ENCODE results near the gene LRRC23. TPM values are rescaled to one million over a fixed set of nuclear protein-coding genes. Genes with fewer than 3 reads are reported as not detected.

LRRC23 gene
- total RNA-seq, 1 donor from 2014 or later, result 2.6 TPM

DNA sequence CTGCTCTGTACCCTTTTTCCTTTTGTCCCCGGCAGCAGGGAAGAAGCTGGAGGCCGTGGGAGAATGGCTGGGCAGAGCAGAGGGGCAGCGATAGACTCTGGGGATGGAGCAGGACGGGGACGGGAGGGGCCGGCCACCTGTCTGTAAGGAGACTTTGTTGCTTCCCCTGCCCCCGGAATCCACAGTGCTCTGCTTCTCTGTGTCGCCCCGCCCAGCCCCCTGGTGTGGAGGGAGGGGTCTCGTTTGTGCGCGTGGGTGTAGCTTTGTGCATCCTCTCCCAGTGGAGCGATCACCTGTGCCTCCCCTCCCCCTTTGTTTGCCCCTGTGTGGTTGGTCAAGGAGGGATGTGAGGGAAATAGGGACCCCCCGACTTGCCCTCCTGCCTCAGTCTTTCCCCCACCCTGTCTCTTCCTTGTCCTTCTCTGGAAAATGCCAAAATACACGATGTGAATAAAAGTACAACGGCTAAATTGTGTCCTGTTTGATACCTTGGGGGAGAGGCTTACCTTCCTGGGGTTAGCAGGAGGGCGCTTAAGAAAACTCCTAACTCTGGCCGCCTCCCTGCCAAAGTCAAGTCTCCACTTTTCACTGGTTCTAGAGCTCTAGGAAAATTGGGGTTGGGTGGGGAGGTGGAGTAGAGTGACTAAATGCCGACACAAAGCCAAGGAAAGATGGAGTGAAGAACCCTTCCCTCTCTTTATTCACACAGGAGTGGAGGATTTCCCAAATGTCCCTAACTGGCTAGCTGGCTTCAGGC is 38.3 kb upstream of the LRRC23 start:
- peak overlapping the region; percentile 59 for H3K4me3 Mint-ChIP-seq (ENCODE audit: unreplicated experiment)
- H3K36me3 Mint-ChIP-seq (ENCODE audit: unreplicated experiment), result peaks cover 4% of the 10 kb centered on the region
- peak; percentile 39 for DNase-seq
- H3K27me3 Mint-ChIP-seq (ENCODE audit: unreplicated experiment), result peaks cover 17% of the 10 kb centered on the region
- peaks cover 20% of the 10 kb centered on the region for H3K9me3 Mint-ChIP-seq (ENCODE audit: unreplicated experiment)
- H3K4me1 Mint-ChIP-seq (ENCODE audit: low read depth, unreplicated experiment), result peaks cover 20% of the 10 kb centered on the region
- peak overlapping the region; percentile 62 for H3K27ac Mint-ChIP-seq (ENCODE audit: unreplicated experiment)
- TF ChIP-seq CTCF (IDR thresholded peaks at IDR 0.05; ENCODE audit: partially characterized antibody, unreplicated experiment), result no peak

- no peak for DNase-seq
- peaks cover 17% of the 10 kb centered on the region for H3K27me3 Mint-ChIP-seq (ENCODE audit: unreplicated experiment)
- peak overlapping the region; percentile 73 for H3K27ac Mint-ChIP-seq (ENCODE audit: unreplicated experiment)
- TF ChIP-seq CTCF (IDR thresholded peaks at IDR 0.05; ENCODE audit: partially characterized antibody, unreplicated experiment), result no peak
- peaks cover 22% of the 10 kb centered on the region for H3K9me3 Mint-ChIP-seq (ENCODE audit: unreplicated experiment)
- H3K4me1 Mint-ChIP-seq (ENCODE audit: low read depth, unreplicated experiment), result peaks cover 22% of the 10 kb centered on the region
- peak overlapping the region; percentile 76 for H3K4me3 Mint-ChIP-seq (ENCODE audit: unreplicated experiment)
- peaks cover 4% of the 10 kb centered on the region for H3K36me3 Mint-ChIP-seq (ENCODE audit: unreplicated experiment)
These were observed 37.7 kb upstream of the LRRC23 start for GRCh38 chr12:6866920-6867412.

- Mint-ChIP-seq H3K36me3 (ENCODE audit: unreplicated experiment) (peaks cover 4% of the 10 kb centered on the region), H3K27me3 (ENCODE audit: unreplicated experiment) (peaks cover 17% of the 10 kb centered on the region), H3K4me1 (ENCODE audit: low read depth, unreplicated experiment) (peaks cover 24% of the 10 kb centered on the region)
These were observed 37.0 kb upstream of the LRRC23 start, which contains the start of gene TPI1 for GRCh38 chr12:6867413-6868210. TPI1 (plus strand) TSS chr12:6867531; CDS start chr12:6867567, 36 bp downstream.

DNA sequence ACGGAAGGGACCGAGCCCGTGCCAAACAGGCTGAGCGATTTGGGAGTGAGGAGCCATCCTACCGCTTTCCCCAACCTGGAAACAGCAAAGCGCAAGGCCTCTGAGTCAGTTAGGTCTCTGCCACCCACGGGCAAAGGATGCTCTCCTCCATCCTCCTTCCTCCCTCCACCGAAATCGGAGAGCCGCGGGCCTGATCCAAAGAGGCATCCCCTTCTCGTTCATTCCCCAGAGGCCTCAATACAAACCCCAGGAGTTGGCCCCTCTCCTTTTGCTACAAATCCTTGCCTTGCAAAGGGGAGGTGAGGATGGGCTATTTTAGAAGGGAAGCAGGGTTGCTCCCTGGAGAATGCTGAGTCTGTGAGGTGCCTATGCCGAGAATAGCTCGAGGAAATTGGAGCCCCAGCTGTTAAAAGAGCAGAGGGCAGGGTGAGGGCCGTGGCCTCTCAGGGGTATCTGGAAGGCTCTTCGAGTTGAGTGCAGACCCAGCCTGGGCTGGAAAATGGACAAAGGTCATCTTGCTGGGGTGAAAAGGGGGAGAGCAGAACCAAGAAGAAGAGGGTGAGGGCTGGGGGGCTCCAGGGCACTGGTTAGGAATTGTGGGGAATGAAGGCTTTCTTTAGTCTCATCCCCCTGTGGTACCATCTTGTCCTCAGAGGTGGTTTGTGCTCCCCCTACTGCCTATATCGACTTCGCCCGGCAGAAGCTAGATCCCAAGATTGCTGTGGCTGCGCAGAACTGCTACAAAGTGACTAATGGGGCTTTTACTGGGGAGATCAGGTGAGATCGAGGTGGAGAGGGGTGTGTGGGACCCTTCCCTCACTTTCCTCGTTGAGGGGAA is 36.2 kb upstream of the LRRC23 start:
- peak; percentile 41 for DNase-seq
- Mint-ChIP-seq H3K4me1 (ENCODE audit: low read depth, unreplicated experiment) (peaks cover 24% of the 10 kb centered on the region), H3K9me3 (ENCODE audit: unreplicated experiment) (peaks cover 26% of the 10 kb centered on the region), H3K4me3 (ENCODE audit: unreplicated experiment) (peak overlapping the region; percentile 91), H3K27ac (ENCODE audit: unreplicated experiment) (peak overlapping the region; percentile 85), H3K36me3 (ENCODE audit: unreplicated experiment) (peaks cover 1% of the 10 kb centered on the region), H3K27me3 (ENCODE audit: unreplicated experiment) (peaks cover 17% of the 10 kb centered on the region)
- no peak for TF ChIP-seq CTCF (IDR thresholded peaks at IDR 0.05; ENCODE audit: partially characterized antibody, unreplicated experiment)

More at GRCh38 chr12:6867413-6868210, 37.0 kb upstream of the LRRC23 start, which contains the start of gene TPI1:
- no peak for TF ChIP-seq CTCF (IDR thresholded peaks at IDR 0.05; ENCODE audit: partially characterized antibody, unreplicated experiment)
- peaks cover 26% of the 10 kb centered on the region for H3K9me3 Mint-ChIP-seq (ENCODE audit: unreplicated experiment)
- peak; percentile 87 for DNase-seq
- H3K27ac Mint-ChIP-seq (ENCODE audit: unreplicated experiment), result peak within 1 kb of the TSS; percentile 85
- peak within 1 kb of the TSS; percentile 91 for H3K4me3 Mint-ChIP-seq (ENCODE audit: unreplicated experiment)
